Upper lobe of right lung (tissue), 1 donor: ENCODE results near the gene IL33. TPM values are rescaled to one million over a fixed set of nuclear protein-coding genes. Genes with fewer than 3 reads are reported as not detected.

Source experiments
- ATAC-seq: fragments of 200-7000 bp; cut with Tn5 transposase; one replicate; pipeline ENCODE4 v1.9.1; 2020; ENCODE audit warnings: mild to moderate bottlenecking, moderate library complexity
- DNase-seq: peaks from one replicate; pipeline ENCODE4 v3.0.0-alpha.2; 2020
- H3K27ac ChIP-seq: fragments of 200-600 bp; one replicate; pipeline ENCODE4 v1.8.0; 2022
- H3K27me3 ChIP-seq: fragments of 200-600 bp; one replicate; pipeline ENCODE4 v1.8.0; 2022; ENCODE audit warnings: mild to moderate bottlenecking
- H3K36me3 ChIP-seq: fragments of 200-600 bp; one replicate; pipeline ENCODE4 v1.8.0; 2022
- H3K4me1 ChIP-seq: fragments of 200-600 bp; one replicate; pipeline ENCODE4 v1.8.0; 2022
- H3K4me3 ChIP-seq: fragments of 200-600 bp; one replicate; pipeline ENCODE4 v1.8.0; 2022; ENCODE audit warnings: mild to moderate bottlenecking
- H3K9me3 ChIP-seq: fragments of 200-600 bp; one replicate; pipeline ENCODE4 v1.8.0; 2022
- intact Hi-C: fragments of 100-400 bp; cut with DNase I; formaldehyde crosslinking; loops from one replicate; pipeline ENCODE4 v1.11.0; 2022
- total RNA-seq: library from RNA; stranded (reverse); fragmentation: NEBNext Ultra II Directional; extraction: Animal tissue kit (Norgen Biotek cat#: 25700); gene quantifications from one replicate; pipeline ENCODE4 v1.2.1, GENCODE V29; 2021
- TF ChIP-seq, protein P1 (sequence below): fragments of 200-600 bp; IDR thresholded peaks from one replicate; pipeline ENCODE4 v1.8.0; 2022; ENCODE audit warnings: antibody characterized with exemption
- donor health status: DM: no; HTN: yes; CAD: no; lungs with severe emphysema.

The IL33 gene
- total RNA-seq, 1 donor from 2014 or later: 64.8 TPM

DNA sequence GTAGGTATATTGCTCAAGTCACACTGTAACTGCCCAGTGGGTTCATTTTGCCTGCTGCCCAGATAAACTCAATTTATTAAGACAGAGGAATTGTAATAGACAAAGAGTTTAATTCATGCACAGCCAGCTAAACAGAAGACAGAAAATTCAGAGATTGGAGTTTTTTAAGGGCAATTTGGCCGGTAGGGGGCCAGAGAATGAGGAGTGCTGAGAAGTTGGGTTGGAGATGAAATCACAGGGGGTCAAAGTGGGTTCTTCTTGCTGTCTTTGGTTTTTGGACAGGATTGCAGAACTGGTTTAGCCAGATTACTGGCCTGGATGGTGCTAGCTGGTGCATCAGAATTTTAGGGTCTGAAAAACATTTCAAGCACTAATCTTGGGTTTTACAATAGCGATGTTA is 20.7 kb upstream of the IL33 start:
- H3K36me3 ChIP-seq: no peaks in the 10 kb centered on the region
- DNase-seq (no peak), ATAC-seq (no peak)
- H3K4me1 ChIP-seq: peaks cover 17% of the 10 kb centered on the region
- intact Hi-C loops: loop anchor here (10.0 kb wide), 1 partner anchor 110 kb away; no protein-coding TSS in a partner anchor
- no peaks in the 10 kb centered on the region for H3K9me3 ChIP-seq
- no peaks in the 10 kb centered on the region for H3K27me3 ChIP-seq
- no peak overlapping the region for H3K27ac ChIP-seq
- no peak overlapping the region for H3K4me3 ChIP-seq
- TF ChIP-seq, protein P1, sequence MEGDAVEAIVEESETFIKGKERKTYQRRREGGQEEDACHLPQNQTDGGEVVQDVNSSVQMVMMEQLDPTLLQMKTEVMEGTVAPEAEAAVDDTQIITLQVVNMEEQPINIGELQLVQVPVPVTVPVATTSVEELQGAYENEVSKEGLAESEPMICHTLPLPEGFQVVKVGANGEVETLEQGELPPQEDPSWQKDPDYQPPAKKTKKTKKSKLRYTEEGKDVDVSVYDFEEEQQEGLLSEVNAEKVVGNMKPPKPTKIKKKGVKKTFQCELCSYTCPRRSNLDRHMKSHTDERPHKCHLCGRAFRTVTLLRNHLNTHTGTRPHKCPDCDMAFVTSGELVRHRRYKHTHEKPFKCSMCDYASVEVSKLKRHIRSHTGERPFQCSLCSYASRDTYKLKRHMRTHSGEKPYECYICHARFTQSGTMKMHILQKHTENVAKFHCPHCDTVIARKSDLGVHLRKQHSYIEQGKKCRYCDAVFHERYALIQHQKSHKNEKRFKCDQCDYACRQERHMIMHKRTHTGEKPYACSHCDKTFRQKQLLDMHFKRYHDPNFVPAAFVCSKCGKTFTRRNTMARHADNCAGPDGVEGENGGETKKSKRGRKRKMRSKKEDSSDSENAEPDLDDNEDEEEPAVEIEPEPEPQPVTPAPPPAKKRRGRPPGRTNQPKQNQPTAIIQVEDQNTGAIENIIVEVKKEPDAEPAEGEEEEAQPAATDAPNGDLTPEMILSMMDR: no peak

DNA sequence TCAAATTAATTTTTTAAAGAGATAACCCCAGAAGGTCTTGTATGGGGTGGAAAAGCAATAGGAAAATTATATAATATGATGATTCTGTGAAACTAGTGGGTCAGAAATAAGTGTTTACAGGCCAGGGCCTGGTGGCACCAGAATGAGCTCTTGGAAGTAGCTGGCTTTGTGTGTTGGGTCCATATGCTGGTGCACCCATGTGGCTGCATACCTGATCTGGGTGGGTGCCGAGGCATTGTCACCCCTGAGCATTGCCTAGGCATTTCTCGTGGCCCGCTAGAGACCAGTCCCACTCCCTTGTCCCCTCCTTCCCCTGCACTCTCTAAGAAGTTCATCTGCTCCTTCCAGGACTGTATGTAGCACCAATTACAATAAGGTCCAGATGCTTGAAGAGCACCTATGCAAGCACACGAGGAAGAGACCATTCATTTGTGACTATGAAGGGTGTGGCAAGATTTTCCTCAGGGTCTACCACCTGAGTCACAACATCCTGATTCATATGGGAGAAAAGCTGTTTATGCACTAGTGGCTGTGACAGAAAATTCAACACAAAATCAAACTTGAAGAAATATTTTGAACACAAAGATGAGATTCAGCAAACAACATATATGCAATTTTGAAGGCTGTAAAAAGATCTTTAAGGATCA is 19.8 kb upstream of the IL33 start:
- Histone ChIP-seq H3K9me3 (no peaks in the 10 kb centered on the region), H3K4me1 (peaks cover 17% of the 10 kb centered on the region), H3K4me3 (no peak overlapping the region), H3K27me3 (no peaks in the 10 kb centered on the region), H3K27ac (no peak overlapping the region), H3K36me3 (no peaks in the 10 kb centered on the region)
- TF ChIP-seq, protein P1: no peak
- DNase-seq (no peak), ATAC-seq (no peak)
- intact Hi-C loops: loop anchor here (10.0 kb wide), 1 partner anchor 109 kb away; no protein-coding TSS in a partner anchor

DNA sequence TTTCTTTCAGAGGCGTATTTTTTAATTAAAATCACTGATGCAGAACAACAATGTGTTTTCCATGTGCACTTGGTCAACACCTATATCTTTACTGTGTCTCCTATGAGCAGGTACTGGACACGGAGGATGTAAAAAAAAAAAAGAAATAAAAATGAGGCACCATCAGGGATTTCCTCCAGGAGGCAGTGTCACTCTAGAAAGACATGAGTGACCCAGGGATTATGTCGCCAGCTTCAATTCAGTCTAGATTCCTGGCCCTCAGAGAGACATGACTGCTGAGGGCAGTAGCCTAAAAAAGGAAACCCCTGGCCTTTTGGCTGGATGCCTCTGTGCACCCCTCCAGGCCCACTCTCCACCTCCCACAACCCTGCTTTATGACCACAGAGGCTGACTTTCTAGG is 18.3 kb upstream of the IL33 start:
- no peak for DNase-seq
- Histone ChIP-seq H3K36me3 (no peaks in the 10 kb centered on the region), H3K9me3 (no peaks in the 10 kb centered on the region), H3K27ac (no peak overlapping the region), H3K27me3 (no peaks in the 10 kb centered on the region), H3K4me1 (peaks cover 17% of the 10 kb centered on the region), H3K4me3 (no peak overlapping the region)
- intact Hi-C loops: loop anchor here (10.0 kb wide), 1 partner anchor 107 kb away; no protein-coding TSS in a partner anchor
- peak; percentile 72 for ATAC-seq
- TF ChIP-seq, protein P1: peak; percentile 54

DNA sequence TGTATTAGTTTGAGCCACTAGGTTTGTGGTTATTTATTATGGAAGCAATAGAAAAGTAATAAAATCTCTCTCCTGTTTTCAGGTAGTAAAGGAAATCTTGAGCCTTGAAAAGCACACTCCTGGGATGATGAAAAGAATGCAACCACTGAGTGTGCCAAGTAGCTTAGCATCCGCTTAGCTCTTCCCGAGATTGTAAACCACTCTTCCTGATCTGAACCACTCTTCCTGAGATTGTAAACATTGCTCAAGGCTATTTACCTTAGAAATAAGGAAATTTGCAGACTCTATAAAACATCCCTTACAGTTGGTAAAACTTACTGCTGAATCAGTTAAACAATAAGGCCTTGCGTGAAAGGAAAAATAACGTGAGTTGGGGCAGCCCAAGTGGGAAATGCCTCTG is 17.4 kb upstream of the IL33 start:
- TF ChIP-seq, protein P1: no peak
- intact Hi-C loops: loop anchor here (10.0 kb wide), 1 partner anchor 107 kb away; no protein-coding TSS in a partner anchor
- no peaks in the 10 kb centered on the region for H3K9me3 ChIP-seq
- ATAC-seq: peak; percentile 66
- no peak for DNase-seq
- H3K27me3 ChIP-seq: no peaks in the 10 kb centered on the region
- H3K27ac ChIP-seq: no peak overlapping the region
- H3K4me3 ChIP-seq: no peak overlapping the region
- peaks cover 17% of the 10 kb centered on the region for H3K4me1 ChIP-seq
- H3K36me3 ChIP-seq: no peaks in the 10 kb centered on the region

DNA sequence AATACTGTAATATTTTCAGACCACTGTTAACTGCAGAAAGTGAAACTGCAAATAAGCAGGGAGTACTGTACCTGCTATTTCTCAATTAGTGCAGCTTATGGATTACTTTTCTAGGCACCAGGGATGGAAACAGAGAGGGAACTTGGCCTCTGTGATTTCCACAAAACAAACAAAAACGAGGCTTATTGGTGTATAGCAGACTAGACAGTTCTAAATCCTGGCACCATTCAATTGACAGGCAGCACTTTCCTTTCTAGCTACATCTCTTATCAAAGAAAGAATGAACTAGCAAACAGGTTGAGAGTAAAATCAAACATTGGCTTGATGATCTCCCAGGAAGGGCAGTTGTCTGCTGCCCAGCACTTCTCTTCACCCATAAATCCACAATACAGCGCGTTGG is 16.0 kb upstream of the IL33 start:
- ATAC-seq: no peak
- Histone ChIP-seq H3K4me1 (peaks cover 17% of the 10 kb centered on the region), H3K27me3 (no peaks in the 10 kb centered on the region), H3K36me3 (no peaks in the 10 kb centered on the region), H3K27ac (peak overlapping the region; percentile 24), H3K9me3 (no peaks in the 10 kb centered on the region), H3K4me3 (no peak overlapping the region)
- no peak for DNase-seq
- TF ChIP-seq, protein P1: no peak
- intact Hi-C loops: loop anchor here (10.0 kb wide), 1 partner anchor 105 kb away; no protein-coding TSS in a partner anchor
